HuH-7 (cell line): ENCODE results near the gene EML4.
A peak's percentile ranks its signal among the peaks of the same experiment; 100 is the strongest.
"Not testable (repeated sequence)": the region's sequence is repeated elsewhere in the genome, so short reads cannot be mapped to it uniquely, and the experiment has no call there.

Source experiments
- DNase-seq: peaks from one replicate; pipeline ENCODE4 v3.0.0; 2011; ENCODE audit warnings: low spot score

The EML4 gene, protein sequence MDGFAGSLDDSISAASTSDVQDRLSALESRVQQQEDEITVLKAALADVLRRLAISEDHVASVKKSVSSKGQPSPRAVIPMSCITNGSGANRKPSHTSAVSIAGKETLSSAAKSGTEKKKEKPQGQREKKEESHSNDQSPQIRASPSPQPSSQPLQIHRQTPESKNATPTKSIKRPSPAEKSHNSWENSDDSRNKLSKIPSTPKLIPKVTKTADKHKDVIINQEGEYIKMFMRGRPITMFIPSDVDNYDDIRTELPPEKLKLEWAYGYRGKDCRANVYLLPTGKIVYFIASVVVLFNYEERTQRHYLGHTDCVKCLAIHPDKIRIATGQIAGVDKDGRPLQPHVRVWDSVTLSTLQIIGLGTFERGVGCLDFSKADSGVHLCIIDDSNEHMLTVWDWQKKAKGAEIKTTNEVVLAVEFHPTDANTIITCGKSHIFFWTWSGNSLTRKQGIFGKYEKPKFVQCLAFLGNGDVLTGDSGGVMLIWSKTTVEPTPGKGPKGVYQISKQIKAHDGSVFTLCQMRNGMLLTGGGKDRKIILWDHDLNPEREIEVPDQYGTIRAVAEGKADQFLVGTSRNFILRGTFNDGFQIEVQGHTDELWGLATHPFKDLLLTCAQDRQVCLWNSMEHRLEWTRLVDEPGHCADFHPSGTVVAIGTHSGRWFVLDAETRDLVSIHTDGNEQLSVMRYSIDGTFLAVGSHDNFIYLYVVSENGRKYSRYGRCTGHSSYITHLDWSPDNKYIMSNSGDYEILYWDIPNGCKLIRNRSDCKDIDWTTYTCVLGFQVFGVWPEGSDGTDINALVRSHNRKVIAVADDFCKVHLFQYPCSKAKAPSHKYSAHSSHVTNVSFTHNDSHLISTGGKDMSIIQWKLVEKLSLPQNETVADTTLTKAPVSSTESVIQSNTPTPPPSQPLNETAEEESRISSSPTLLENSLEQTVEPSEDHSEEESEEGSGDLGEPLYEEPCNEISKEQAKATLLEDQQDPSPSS

DNA sequence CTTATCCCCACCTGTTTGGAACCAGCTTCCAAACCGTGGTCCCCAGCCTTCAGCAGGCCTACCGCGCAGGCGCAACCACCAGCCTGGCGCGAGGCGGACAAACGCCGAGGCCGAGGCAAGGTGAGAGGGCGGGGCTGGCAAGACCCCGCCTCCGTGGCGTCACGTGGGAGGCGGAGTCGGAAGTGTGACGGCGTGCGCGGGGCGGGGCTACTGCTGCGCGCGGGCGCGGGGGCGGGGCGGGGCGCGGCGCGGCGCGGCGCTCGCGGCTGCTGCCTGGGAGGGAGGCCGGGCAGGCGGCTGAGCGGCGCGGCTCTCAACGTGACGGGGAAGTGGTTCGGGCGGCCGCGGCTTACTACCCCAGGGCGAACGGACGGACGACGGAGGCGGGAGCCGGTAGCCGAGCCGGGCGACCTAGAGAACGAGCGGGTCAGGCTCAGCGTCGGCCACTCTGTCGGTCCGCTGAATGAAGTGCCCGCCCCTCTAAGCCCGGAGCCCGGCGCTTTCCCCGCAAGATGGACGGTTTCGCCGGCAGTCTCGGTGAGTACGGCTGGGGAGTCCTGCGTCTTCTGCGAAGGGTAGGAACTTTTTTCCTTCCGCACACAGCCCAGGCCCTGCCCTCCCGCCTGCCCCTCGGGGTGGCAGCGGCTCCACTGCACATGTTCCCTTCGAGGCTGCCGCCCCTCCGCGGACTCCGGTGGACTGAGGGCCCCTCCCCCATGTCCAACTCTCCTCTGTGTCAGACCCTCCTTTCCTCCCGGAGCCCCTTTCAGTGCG lies at the start of gene EML4:
EML4 (plus strand) TSS at position 254 of the 774 bp plus-strand sequence; CDS start at position 513, 259 bp downstream.
- peak; percentile 74 for DNase-seq

- no peak for DNase-seq
Observed at GRCh38 chr2:42123426-42123825, 45.7 kb upstream of the EML4 start.

DNA sequence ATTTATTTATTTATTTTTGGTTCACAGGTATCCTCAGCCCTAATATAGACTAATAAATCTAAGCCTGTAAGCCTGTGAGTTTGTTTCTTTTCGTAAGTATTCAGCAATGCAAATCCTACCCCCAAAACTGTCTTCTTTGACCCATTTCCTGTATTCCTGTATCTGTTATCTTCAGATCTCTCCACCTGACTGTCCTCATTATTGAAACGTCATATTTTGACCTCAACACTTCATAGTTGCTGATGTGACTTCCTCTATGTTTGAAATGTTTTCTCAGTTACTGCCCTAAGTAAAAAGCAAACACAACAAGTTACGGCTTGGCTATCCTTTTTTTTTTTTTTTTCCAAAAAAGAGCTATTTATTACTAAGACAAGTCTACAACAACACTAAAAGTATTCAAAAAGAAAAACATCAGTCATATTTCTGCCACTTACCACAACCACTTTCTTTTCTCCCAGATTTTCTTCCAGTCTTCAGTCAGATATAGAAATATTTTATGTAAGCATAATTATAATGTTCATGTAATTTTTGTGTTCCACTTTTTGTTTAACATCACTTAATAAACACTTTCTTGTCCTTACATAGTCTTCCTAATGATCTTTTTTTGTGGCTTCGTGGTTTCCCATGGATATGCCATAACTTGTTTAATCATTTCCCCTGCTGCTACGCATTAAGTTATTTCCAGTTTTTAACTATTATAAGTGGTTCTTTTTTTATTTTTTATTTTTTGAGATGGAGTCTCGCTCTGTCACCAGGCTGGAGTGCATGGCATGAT lies 45.0 kb upstream of the EML4 start:
- no peak for DNase-seq

GRCh38 chr2:42125841-42126594 lies 43.1 kb upstream of the EML4 start:
- DNase-seq: no peak

GRCh38 chr2:42126873-42127272 lies 42.3 kb upstream of the EML4 start:
- not testable (repeated sequence) for DNase-seq

GRCh38 chr2:42127425-42128424 lies 41.4 kb upstream of the EML4 start:
- DNase-seq: no peak

GRCh38 chr2:42128721-42129486 lies 40.2 kb upstream of the EML4 start:
- DNase-seq: no peak

DNA sequence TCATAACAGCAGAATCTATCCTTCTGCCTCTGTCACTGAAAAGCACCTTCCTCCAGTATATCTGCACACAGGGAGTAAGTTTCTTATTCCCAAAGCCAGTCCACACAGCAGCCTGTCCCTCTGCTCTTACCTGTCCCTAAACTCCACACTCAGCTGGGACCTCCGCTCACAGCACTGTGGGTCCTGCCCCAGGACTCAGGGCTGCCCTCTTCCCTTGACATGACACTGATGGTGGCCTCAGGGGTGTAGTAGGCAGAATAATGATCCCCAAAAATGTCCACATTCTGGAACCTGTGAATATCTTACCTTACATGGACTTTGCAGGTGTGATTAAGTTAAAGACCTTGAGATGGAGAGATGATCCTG lies 39.7 kb upstream of the EML4 start:
- no peak for DNase-seq

GRCh38 chr2:42129947-42130346 lies 39.2 kb upstream of the EML4 start:
- DNase-seq: no peak

- DNase-seq: not testable (repeated sequence)
Observed at GRCh38 chr2:42130858-42131257, 38.3 kb upstream of the EML4 start.

GRCh38 chr2:42132191-42132965 lies 36.8 kb upstream of the EML4 start:
- no peak for DNase-seq

DNA sequence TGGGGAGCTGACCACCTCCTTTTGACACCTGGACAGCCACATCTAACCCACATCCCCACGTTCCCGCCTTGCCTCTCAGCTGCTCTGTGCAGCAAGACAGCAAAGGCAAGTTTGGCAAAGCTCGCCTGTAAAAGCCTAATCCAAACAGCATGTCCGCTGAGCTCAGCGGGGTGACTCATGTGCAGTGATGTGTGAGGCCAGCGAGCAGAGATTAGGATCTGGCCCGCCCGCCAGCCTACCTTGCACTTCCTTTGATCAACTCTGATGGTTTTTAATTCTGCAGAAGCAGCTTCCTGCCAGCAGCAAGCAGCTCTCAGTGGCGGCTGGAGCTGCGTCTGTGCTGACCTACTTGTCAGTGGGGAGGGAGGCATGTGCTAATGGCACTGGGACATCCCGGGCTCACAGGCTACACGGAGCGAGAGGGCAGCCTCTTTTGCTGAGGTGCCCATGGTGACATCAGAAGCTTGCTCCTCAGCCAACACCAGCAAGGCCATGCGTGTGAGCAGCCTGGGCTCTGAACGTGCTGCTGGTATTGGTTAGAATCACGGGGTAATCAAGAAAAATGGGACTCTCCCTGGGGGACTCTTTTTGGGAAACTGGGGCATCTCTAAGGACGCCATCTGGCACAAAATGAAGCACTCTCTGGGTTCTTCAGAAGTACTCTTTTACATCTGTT lies 36.0 kb upstream of the EML4 start:
- peak; percentile 30 for DNase-seq

DNA sequence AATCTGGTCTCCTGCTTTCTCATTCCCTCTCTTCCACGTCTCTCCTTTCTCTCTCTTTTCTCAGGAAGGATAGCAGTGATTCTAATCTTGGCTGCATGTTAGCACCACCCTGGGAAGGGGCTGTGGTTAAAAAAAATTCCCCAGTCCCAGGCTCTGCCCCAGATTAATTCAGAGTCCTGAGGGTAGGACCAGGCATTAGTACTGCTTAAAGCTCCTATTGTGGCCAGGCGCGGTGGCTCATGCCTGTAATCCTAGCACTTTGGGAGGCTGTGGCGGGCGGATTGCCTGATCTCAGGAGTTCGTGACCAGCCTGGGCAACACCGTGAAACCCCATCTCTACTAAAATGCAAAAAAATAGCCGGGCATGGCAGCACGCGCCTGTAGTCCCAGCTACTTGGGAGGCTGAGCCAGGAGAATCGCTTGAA lies 35.4 kb upstream of the EML4 start:
- no peak for DNase-seq

DNA sequence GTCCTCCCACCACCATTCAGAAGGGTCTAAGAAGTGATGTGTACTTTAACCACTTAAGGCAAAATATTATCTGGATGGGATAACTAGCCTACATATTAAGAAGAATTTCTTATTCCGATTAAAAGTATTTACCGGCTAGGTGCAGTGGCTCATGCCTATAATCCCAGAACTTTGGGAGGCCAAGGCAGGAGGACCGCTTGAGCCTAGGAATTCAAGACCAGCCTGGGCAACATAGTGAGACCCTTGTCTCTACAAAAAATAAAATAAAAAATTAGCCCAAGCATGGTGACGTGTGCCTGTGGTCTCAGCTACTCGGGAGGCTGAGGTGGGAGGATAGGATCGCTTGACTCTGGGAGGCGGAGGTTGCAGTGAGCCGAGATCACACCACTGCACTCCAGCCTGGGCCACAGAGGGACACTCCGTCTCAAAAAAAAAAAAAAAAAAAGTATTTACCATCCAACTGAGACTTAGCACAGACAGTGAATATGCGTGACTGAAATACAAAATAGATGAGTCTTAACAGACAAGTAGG lies 34.7 kb upstream of the EML4 start:
- not testable (repeated sequence) for DNase-seq

DNA sequence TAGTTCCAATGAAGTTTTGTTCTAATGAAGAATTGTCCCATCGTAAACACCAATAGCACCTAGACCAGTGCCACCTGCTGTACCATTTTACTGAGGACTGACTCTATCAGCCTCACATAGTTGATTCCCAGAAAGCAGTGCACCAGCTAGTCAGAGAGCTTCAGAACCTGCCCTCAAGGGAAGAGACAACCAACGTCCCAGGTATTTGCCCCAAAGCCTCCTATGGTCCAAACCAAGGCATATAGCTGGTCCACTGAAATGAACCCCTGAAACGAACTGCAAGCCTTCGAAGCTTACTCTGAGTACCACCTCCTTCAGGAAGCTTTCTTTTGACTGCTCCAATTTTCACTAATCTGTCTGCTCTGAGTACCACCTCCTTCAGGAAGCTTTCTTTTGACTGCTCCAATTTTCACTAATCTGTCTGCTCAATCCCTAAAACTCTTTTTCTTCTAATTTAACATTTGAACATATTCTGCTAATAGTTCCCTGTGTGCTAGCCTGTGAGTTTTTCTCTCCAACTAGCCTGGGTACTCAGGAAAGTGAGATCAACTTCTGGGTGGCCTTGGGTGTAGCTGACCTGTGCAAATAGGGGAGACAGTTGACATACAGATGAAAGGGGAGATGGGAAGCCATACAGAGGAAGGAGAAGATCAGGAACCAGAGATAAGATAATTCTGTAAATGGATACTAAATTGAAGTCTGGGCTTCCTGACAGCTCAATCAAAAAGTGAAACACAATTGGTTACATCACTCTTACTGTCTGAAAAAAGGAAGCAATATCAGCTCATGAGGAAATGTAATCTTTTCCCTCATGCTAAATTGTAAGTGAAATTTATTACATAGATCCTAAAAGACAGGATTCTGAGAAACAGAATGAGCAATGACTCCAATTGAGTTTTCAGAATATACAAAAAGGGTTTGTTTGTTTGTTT lies 33.5 kb upstream of the EML4 start:
- no peak for DNase-seq

DNA sequence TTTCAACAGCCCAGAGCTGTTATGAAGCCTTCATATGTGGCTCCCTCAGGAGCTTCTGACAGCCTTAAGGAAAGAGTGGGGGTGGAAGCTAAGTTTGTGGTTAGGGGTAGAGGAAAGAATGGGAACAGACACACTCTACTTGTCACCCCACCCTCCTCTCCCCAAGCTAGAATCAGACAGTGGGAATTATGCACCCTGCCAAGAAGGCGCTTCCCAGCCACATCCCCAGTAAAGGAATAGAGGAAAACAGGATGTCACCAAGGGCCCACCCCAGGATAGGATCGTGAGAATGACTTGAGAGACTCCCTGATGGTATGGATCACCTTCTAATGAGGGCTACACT lies 32.4 kb upstream of the EML4 start:
- no peak for DNase-seq
